HG03066 (cell line): ENCODE measurements around the gene ZBTB12.
"Not testable (repeated sequence)": the region's sequence is repeated elsewhere in the genome, so short reads cannot be mapped to it uniquely, and the experiment has no call there.

Experiments
- ATAC-seq: cut with Tn5 transposase; IDR thresholded peaks from one replicate; pipeline ENCODE4 v1.9.1; 2021; ENCODE audit warnings: low read depth; ENCODE audit not compliant: unreplicated experiment

Gene ZBTB12, protein sequence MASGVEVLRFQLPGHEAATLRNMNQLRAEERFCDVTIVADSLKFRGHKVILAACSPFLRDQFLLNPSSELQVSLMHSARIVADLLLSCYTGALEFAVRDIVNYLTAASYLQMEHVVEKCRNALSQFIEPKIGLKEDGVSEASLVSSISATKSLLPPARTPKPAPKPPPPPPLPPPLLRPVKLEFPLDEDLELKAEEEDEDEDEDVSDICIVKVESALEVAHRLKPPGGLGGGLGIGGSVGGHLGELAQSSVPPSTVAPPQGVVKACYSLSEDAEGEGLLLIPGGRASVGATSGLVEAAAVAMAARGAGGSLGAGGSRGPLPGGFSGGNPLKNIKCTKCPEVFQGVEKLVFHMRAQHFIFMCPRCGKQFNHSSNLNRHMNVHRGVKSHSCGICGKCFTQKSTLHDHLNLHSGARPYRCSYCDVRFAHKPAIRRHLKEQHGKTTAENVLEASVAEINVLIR

DNA sequence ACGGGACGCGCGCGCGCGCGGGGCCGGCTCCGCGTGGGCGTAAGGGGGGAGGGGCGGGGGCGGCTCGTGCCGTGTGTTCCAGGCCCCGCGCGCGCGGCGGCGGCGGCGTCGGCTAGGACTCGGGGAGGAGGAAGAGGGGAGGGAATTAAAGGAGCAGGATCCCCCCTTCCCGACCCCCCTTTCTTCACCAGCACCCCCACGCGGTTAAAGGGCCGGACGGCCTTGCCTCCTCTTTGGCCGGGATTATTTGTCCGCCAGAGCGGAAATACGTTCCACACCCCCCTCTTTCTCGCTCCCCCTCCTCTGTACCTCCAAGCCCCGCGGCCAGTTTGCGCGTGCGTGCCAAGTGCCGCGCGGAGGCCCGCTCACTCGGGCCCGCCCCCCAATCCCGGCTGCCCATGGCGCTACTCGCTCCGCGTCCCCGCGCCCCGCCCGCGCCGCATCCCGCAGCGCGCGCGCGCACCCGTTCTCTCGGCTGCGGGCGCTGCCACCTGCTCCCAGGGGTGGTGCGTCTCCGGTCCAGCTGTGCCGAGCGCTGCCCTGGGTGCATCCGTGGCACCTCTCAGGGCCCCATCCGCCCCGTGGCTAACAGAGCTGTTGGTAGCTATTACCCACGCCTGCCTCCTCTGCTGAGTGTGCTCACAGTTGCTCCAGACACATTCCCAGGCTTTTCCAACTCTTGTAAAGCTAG lies at the start of gene ZBTB12:
Gene ZBTB12, minus strand, starts transcription at position 134 of the 691 bp plus-strand sequence. CDS start 781 bp downstream, outside the sequence.
- ATAC-seq = peak; percentile 44

DNA sequence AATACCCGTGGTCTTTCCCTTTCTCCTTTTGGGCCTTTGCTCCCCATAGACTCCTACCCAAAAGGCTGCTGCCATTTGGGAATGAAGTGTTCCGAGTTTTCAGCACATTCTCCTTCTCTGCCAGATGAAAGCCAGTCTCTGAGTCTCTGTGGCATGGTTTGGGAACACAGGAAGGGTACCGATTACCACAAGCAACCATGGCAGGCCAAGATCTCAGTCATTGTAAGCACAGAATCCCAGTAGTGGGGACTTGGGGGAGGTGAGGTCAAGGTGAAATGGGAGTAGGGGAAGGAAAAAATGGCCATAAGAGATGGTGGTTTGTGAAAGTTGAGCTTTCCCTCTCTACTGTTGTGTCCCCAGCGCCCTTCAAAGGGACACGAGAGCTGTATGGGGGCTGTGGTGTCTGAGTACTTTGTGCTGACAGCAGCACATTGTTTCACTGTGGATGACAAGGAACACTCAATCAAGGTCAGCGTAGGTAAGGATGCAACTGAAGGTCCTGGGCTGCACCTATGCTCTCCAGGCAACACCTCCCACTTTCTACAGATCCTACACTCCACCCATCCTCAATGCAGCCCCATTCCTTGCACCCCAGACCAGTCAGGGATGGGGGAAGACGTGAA lies 48.2 kb upstream of the ZBTB12 start:
- no peak for ATAC-seq

DNA sequence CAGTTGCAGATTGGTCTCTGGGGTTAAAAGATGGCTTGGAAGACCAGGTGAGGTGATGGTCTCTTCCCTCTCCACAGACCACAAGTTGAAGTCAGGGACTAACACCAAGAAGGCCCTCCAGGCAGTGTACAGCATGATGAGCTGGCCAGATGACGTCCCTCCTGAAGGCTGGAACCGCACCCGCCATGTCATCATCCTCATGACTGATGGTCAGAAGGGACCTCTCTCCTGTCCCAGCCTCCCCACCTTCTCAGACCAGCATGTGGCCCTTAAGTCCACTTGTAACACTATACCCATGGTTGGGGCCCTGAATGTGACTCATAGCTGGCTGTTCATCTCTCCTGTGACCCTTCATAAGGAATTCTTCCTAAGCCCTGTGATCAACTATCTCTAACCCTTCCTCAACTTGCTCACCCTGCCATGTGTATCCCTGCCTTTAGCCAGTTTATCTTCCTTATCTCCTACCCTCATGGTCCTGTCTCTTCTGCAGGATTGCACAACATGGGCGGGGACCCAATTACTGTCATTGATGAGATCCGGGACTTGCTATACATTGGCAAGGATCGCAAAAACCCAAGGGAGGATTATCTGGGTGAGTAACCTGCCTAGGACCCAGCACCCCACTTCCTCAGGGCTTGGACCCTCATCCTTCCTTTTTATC lies 47.0 kb upstream of the ZBTB12 start:
- ATAC-seq = no peak

DNA sequence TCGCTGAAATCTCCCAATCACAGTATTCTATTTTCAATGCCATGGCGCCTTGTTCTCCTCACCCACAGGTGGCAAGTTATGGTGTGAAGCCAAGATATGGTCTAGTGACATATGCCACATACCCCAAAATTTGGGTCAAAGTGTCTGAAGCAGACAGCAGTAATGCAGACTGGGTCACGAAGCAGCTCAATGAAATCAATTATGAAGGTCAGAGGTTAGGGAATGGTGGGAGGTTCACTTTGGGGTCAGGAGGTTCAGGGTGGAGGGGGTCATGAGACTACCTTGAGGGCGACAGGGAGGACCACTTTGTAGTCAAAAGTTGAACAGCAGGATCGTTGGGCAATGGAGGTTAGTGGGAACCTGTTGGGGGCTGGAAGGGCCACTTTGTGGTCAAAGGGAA lies 46.4 kb upstream of the ZBTB12 start:
- no peak for ATAC-seq

DNA sequence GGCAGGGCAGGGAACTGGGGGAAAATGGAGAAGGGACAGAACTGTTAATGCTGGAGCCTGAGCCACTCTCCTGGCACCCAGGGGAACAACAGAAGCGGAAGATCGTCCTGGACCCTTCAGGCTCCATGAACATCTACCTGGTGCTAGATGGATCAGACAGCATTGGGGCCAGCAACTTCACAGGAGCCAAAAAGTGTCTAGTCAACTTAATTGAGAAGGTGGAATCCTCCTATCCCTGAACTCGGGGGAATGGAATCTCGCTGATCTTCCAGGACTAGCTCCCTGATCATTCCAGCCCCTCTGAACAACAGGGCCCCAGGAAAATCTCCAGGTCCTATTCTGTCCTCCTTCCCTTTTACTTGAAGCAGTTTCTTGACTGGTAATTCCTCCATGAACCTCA lies 46.0 kb upstream of the ZBTB12 start:
- ATAC-seq = no peak

DNA sequence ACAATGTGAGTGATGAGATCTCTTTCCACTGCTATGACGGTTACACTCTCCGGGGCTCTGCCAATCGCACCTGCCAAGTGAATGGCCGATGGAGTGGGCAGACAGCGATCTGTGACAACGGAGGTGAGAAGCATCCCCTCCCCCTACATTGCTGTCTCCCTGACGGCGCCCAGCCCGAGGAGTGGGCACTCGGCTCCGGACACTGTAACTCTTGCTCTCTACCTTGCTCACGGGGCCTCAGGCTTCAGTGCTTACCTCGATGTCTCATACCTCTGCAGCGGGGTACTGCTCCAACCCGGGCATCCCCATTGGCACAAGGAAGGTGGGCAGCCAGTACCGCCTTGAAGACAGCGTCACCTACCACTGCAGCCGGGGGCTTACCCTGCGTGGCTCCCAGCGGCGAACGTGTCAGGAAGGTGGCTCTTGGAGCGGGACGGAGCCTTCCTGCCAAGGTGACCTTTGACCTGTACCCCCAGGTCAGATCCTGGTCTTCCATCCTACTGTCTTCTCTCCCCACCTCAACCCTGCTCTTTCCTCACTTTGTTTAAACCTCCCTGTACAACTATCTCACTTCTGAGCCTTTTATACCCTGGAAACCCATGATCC lies 45.3 kb upstream of the ZBTB12 start:
- no peak for ATAC-seq

DNA sequence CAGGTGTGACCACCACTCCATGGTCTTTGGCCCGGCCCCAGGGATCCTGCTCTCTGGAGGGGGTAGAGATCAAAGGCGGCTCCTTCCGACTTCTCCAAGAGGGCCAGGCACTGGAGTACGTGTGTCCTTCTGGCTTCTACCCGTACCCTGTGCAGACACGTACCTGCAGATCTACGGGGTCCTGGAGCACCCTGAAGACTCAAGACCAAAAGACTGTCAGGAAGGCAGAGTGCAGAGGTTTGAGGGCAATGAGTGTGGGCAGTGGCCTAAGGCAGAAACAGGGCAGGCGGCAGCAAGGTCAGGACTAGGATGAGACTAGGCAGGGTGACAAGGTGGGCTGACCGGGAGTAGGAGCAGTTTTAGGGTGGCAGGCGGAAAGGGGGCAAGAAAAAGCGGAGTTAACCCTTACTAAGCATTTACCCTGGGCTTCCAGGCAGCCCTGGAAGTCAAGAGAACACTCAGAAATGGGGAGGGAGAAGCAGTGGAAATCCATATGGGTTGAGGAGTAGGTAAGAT lies 44.5 kb upstream of the ZBTB12 start:
- ATAC-seq = no peak

DNA sequence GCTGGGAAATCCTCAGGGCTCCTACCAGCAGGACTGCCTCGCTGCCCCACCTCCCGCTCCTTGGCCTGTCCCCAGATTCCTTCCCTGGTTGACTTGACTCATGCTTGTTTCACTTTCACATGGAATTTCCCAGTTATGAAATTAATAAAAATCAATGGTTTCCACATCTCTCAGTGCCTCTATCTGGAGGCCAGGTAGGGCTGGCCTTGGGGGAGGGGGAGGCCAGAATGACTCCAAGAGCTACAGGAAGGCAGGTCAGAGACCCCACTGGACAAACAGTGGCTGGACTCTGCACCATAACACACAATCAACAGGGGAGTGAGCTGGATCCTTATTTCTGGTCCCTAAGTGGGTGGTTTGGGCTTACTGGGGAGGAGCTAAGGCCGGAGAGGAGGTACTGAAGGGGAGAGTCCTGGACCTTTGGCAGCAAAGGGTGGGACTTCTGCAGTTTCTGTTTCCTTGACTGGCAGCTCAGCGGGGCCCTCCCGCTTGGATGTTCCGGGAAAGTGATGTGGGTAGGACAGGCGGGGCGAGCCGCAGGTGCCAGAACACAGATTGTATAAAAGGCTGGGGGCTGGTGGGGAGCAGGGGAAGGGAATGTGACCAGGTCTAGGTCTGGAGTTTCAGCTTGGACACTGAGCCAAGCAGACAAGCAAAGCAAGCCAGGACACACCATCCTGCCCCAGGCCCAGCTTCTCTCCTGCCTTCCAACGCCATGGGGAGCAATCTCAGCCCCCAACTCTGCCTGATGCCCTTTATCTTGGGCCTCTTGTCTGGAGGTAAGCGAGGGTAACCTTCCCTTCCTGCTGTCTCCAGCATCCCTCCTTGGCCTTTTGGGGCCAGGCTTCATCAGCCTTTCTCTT lies 43.9 kb upstream of the ZBTB12 start, which contains the start of gene CFB:
Gene CFB, plus strand, starts transcription at position 589 of the 863 bp plus-strand sequence. Its CDS starts 127 bp downstream, at position 716.
- ATAC-seq = no peak

DNA sequence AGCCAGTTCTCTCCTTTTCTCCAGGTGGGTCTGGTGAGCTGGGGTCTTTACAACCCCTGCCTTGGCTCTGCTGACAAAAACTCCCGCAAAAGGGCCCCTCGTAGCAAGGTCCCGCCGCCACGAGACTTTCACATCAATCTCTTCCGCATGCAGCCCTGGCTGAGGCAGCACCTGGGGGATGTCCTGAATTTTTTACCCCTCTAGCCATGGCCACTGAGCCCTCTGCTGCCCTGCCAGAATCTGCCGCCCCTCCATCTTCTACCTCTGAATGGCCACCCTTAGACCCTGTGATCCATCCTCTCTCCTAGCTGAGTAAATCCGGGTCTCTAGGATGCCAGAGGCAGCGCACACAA lies 43.2 kb upstream of the ZBTB12 start:
- no peak for ATAC-seq

DNA sequence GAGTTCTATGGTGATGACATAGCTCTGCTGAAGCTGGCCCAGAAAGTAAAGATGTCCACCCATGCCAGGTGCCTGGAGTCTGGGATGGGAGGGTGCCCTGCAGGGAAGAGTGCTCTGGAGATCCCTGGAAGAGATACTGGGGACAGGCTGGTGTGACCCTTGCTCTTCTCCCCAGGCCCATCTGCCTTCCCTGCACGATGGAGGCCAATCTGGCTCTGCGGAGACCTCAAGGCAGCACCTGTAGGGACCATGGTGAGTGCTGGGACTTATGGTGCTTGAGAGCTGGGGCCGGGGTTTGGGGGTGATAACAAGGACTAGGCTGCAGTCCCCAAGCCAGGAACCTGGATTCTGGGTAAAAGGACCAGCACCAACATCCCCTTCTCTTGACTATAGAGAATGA lies 41.9 kb upstream of the ZBTB12 start:
- ATAC-seq = no peak

DNA sequence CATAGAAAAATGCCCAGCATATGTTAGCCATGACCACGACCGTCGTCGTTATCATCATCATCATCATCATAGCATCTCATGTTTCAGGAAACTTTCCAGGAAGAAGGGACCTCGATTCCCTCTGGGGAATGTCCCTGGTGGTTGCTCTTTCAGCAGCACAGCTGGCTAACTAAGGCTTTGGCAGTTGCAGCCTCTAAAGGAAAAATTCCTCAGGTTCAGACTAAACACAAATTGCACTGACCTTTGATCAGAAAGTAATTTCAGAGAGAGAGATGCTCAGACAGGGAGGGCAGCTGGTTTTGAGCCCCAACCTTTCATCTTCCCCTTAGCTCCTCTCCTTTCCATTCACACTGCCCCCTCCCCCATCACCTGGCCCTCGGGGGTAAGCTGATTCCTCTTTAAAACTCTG lies 38.4 kb upstream of the ZBTB12 start:
- no peak for ATAC-seq

DNA sequence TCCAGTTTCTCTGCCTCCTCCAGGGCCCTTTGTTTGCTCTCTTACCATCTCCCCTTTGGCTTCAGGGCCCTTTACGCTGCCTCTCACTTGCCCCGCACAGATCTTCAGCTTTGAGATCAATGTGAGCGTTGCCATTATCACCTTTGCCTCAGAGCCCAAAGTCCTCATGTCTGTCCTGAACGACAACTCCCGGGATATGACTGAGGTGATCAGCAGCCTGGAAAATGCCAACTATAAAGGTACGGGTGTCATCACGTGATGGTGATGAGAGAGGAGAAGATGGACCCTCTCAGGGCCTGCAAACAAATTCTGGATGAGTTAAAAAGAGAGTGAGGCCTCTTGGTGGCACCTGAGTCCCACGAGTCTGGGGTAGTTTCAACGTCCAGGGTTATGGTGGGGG lies 33.9 kb upstream of the ZBTB12 start:
- no peak for ATAC-seq

DNA sequence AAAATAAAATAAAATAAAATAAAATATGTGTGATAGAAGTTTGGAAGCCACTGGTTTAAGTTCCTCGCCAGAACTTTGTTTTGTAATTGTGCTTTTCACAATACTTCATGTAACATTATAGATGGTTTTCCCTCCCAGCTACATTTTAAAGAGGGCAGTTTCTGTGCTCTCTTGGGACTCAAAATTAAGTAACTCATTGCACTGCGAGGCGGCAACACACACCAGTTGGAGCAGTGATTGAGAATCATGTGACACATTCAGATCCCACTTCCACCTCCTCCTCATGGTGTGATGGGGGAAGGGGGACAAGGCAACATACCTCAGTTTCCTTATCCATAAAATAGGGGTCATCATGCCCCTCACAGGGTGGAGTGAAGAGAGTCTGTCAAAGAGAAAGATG lies 33.1 kb upstream of the ZBTB12 start:
- no peak for ATAC-seq

DNA sequence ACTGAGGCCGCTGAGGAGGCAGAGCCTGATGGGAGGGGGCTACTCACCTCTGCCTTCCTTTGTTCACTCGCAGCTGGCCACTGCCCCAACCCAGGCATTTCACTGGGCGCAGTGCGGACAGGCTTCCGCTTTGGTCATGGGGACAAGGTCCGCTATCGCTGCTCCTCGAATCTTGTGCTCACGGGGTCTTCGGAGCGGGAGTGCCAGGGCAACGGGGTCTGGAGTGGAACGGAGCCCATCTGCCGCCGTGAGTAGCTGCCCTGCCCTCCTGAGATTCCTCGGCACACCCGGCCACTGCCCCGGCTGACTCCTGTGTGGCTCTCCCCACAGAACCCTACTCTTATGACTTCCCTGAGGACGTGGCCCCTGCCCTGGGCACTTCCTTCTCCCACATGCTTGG lies 31.7 kb upstream of the ZBTB12 start:
- ATAC-seq = no peak

DNA sequence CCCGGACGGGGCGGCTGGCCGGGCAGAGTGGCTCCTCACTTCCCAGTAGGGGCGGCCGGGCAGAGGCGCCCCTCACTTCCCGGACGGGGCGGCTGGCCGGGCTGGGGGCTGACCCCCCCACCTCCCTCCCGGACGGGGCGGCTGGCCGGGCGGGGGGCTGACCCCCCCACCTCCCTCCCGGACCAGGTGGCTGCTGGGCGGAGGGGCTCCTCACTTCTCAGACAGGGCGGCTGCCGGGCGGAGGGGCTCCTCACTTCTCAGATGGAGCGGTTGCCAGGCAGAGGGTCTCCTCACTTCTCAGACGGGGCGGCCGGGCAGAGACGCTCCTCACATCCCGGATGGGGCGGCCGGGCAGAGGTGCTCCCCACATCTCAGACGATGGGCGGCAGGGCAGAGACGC lies 30.3 kb upstream of the ZBTB12 start:
- not testable (repeated sequence) for ATAC-seq

DNA sequence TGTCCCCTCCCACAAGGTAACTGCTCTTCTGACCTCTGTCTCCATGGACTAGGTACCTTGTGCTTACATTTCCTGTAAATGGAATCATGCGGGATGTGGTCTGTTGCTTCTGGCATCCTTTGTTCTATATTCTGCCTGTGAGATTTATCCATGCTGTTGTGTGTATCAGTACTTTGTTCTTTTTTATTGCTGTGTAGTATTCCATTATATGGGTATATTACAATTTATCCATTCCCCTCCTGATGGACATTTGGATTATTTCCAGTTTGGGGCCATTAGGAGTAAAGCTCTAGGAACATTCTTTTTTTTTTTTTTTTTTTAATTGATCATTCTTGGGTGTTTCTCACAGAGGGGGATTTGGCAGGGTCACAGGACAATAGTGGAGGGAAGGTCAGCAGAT lies 29.1 kb upstream of the ZBTB12 start:
- ATAC-seq = no peak

DNA sequence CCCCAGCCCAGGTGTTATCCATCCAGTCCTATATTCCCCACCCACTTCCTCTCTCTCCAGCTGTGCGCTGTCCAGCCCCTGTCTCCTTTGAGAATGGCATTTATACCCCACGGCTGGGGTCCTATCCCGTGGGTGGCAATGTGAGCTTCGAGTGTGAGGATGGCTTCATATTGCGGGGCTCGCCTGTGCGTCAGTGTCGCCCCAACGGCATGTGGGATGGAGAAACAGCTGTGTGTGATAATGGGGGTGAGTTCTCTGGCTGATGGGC lies 26.7 kb upstream of the ZBTB12 start:
- no peak for ATAC-seq

DNA sequence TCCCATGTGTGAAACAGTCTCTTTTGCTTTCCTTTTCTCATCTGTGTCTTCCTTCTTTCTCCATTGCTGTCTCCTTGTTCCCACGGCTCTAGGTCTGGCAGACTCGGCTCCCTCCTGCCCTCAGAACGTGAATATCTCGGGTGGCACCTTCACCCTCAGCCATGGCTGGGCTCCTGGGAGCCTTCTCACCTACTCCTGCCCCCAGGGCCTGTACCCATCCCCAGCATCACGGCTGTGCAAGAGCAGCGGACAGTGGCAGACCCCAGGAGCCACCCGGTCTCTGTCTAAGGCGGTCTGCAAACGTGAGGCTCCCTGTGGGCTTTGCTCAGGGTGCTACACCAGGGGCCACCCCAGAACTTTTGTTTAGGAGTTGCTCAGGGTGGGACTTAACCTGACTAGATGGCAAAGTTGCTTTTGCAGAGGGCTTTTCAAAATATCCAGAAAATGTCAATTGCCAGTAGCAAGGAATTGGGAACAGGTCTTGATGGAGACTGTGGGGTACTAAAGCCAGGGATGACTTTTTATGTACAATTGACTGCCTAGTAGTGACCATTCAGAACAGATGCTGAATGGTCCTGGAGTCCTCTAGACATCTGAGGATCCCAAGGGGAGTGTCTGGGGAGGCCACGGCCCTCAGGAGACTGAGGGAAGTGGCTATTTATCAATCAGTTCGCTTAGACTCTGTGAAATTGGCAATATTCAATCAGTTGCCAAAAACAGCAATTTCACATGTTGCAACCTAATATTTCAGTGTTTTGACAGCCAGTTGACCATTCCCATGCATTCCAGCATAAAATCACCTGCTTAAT lies 26.2 kb upstream of the ZBTB12 start:
- no peak for ATAC-seq
